GM18526 (cell line): ENCODE measurements around the gene CDKN2D.

Experiments used
- POLR2A ChIP-seq: IDR thresholded peaks from 3 replicates; pipeline ENCODE4 v1.6.1; 2011; ENCODE audit not compliant: insufficient read length; ENCODE audit errors: extremely low read depth

The CDKN2D gene

DNA sequence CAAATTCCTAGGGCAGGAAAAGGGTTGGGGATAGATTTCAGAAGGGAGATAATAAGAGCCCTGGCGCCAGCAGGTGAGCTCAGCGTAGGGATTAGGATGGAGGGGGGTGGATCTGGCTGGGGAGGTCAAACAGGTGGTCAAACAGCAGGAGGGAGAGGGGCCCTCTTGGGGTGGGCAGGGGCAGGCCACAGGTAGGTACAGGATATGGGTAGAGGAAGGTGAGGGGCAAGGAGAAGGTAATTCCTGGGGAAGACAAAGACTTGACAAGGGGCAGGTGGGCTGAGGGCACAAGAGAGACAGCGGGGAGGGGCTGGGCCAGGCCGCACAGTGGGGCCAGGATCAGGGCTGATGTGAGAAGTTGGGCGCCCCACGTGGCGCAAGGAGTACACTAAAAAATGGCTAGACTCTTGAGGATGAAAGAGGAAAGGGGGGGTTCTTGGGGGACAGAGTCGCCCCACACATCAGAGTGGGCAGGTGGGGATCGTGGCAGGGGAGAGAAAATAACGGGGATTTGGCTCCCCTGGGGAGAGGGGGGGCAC is 3.7 kb downstream of the CDKN2D start:
- no peak for TF ChIP-seq POLR2A

DNA sequence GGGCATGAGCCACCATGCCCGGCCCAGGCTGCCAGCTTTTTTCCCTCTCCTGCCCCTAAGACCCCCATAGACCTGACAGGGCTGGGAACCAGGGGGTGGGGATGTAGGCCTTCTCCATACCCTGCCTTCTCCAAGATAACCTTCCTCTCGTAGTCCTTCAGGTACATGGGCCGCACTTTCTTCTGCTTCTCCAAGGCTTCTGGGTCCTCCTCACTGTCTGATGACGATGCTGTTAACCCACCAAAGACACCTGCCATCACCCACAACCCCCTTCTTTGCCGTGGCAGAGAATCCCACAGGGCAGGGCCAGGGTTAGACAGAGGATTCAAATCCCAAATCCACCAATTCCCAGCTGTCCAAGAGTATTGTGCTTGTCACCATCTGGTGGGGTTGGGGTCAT is 6.2 kb downstream of the CDKN2D start:
- no peak for TF ChIP-seq POLR2A

DNA sequence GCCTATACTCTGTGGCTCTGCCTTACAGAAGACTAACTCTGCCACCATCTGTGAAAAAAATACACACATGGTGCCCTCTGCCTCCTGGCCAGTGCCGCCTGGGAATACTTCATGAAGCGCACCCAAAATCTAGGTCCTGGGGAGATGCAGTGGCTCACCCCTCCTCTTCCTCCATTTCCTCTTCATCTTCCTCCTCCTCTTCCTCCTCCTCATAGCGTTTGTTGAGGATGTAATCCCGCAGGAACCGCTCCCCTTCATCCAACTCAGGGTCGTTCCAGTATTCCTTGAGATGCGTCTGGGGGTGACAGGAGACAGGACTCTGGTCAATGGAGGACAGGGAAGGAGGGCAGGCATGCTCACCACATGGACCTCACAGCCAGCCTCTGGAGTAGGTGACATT is 8.6 kb downstream of the CDKN2D start:
- no peak for TF ChIP-seq POLR2A

DNA sequence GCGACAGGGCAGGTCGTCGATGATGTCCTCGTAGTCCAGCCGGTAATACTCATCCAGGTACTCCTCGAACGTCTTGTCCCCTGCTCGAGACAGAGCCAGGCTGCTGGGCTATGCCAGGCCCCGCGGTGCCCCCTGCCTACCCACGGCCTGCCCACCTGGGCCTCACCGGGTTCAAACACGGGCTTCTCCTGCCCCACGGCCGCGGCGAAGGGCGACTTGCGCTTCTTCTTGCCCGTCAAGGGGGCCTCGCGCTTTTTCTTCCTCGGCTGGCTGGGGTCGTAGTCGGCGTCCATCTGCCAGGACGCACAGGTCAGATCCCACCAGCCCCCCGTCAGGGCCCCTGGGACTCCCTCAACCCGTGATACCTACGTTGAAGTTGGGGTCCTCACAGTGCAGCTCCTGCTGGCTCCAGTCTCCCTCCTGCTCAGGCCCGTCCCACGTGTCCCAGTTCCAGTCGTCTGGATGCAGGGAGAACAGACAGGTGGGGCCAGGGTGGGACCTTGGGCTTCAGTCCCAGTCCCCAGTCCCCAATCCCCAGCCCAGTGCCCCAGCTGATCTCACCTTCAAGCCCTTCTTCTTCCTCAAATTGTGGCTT is 11.1 kb downstream of the CDKN2D start:
- no peak for TF ChIP-seq POLR2A

DNA sequence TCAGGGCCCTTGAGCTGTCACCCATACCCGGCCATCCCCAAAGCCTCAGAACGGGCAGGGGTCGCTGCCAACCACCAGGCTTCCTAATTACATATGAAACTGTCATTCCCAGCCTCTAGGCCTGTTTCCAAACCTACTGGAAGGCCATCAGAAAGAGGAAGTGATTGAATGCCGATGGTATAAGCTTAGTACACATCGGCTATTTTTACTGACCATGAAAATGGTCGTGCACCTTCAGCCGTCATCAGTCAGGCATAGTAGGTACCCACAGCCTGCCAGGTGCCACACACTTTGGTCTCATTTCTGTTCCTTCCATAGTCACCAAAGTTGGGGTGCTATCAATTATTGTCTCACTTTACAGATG is 13.2 kb downstream of the CDKN2D start:
- TF ChIP-seq POLR2A: no peak

DNA sequence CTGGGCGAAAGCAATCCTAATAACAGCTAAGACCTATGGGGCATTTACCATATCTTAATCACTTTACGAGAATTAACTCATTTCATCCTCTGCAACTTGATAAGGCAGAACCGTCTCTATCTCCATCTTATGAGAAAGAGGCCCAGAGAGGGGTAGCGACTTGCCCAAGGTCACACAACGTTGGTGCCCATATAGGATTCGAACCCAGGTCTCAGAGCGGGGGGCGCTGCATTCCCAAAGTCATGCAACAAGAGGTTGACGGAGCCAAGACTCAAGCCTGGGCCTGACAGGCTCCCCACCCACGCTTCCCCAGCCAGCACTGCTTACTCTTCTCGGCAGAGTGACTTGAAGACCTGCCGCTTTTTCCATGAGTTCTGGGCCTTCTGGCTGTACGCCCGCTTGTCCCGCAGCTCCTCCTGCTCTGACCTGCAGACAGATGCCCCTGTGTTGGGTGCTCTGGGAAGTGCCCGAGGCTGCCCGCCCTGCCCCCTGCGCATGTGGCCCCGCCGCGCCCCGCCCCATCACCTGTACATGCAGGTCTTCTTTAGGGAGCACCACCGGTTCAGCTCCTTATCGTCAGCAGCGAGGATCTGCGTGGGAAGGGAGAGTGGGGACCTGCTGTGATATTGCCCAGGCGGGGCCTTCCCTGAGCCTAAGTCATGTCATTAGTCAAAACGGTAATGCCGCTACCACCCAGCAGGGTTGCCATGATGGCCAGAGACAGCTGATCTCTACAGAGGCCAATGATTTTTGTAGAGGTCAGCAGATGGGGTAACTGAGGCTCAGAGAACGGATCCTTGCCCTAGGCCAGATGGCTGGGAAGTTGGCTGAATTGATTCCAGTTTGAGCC is 13.8 kb downstream of the CDKN2D start:
- TF ChIP-seq POLR2A: no peak

DNA sequence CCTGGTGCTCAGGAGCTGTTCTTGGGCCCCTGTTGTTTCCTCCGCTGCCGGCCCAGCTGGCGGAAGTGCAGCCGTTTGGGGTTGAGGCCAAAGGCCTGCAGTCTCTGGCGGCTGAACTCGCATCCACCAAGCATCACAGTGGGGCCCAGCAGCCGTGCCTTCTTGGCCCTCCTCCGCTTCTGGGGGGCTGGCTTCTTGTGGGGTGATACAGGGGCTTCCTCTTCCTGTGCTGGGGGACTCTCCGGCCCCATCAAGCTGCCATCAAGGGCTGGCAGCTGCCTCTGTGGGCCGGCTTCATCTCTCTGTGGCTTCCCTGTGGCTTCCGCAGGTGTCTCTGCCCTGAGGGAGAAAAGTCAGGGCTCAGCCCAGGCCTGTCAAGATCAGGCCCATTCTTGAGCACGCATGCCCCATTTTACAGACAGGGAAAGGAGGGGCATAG is 14.8 kb downstream of the CDKN2D start:
- no peak for TF ChIP-seq POLR2A

DNA sequence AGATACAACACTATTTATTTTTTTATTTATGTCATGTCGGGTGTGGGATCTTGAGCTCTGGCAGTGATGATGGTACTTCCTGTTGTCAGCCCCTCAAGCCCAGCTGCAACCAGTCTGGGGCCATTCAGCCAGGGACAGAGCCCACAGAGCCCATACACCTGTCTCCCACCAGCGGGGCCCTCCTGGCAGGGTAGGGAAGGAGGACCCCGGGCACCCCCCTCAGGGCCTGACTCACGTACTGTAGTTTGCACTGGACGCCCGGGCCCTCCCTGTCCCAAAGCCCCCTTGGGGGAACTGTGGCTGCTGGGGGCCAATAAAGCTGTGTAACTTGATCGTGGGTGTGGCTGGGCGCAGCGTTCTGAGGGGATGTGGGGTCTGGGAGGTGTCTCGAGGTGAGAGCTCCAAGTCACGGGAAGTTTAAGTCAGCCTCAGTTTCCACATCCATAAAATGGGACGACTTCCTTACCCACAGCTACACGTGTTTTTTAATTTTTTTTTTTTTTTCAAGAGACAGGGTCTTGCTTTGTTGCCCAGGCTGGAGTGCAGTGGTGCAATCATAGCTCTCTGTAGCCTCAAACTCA is 15.6 kb downstream of the CDKN2D start:
- TF ChIP-seq POLR2A: no peak

DNA sequence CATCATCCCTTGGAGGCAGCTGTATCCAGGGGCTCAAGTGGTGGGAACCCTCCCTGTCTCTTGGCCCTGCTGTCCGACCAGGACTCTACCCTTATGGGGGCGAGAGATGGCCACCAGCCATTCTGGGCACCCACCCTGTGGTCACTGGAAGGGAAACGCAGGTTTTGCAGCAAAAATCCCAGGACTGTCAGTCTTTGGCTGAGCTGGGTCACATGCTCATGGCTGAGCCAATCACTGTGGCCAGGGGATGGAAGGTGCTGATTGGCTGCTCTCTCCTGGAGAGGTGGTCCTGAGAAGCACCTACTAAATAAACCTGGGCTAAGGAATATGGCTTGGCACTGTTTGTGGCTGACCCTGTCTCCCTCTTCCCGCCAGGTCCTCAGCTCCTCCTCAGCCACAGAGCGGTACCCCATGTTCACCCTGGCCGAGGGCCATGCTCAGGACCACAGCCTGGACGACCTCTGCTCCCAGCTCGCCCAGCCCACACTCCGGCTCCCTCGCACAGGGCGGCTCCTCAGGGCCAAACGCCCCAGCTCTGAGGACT is 16.2 kb downstream of the CDKN2D start:
- TF ChIP-seq POLR2A: no peak

DNA sequence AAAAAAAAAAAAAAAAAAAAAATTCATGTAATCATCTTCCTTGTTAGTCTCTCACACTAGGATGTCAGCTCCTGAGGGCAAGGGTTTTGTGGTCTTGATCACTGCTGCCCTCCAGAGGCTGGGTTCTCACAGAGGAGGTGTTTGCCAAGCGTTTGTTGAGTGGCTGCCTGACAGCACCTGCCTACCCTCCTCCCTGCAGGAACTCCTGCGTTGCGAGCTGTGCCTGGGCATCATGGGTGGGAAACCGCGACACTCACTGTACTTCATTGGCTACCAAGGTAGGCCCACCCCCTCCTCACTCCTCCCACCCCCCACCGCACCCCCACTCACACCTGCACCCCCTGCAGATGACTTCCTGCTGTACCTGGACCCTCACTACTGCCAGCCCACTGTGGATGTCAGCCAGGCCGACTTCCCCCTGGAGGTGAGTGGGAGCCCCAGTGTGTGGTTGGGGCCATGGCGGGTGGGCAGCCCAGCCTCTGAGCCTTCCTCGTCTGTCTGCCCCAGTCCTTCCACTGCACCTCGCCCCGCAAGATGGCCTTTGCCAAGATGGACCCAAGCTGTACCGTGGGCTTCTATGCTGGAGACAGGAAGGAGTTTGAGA is 17.0 kb downstream of the CDKN2D start:
- TF ChIP-seq POLR2A: no peak

DNA sequence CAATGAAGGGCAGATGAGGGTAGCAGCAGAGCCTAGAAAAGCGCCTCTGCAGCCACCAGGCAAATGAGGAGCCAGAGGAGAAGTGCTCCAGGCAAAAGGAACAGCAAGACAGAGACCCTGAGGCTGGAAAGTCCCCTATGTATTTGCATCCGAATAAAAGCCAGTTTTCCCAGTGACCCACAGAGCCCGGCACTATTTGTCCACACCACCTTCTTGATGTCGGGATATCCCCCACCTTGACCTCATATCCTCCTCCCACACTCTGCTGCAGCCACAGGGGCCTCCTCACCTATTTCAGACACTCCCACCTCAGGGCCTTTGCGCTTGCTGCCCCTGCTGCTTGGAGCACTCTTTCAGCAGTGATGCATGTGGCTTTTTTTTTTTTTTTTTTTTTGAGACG is 18.4 kb downstream of the CDKN2D start:
- no peak for TF ChIP-seq POLR2A

DNA sequence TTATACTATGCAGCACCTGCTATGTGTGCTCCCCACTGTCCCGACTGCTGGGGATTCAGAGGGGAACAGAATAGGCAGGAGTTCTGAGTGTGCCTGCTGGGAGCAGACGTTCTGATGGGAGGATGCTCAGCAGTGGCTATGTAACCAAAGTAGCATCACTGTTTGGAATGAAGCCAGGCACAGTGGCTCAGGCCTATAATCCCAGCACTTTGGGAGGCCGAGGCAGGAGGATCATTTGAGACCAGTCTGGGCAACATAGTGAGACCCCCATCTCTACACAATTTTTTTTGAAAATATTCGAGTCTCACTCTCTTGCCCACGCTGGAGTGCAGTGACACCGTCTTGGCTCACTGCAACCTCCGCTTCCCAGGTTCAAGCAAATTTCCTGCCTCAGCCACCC is 19.0 kb downstream of the CDKN2D start:
- no peak for TF ChIP-seq POLR2A

DNA sequence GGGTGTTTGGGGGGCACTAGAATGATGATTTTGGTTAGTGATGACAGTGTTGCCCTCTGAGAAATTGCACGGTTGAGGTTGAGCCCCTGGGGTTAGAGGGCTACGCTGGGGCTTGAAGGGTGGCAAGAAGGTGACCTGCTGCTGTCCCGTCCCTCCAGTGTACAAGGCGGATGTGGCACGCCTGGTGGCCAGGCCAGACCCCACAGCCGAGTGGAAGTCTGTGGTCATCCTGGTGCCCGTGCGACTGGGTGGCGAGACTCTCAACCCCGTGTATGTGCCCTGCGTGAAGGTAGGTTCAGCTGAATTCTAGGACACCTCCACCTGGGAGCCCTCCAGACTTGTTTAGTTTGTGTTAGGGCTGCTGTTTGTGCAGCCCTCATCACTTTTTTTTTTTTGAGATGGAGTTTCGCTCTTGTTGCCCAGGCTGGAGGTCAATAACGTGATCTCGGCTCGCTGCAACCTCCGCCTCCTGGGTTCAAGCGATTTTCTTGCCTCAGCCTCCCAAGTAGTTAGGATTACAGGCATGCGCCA is 20.0 kb downstream of the CDKN2D start:
- TF ChIP-seq POLR2A: no peak

DNA sequence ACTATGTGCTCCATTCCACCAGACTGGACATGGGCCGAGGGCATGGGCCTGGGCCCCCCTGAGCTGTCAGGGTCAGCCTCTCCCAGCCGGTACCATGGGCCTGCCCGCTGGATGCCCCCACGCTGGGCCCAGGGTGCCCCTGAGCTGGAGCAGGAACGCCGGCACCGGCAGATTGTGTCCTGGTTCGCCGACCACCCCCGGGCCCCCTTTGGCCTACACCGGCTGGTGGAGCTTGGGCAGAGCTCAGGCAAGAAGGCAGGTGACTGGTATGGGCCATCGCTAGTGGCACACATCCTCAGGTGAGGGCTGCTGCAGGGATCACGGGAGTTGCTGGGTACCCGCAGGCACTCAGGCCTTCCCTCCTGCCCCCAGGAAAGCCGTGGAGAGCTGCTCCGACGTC is 22.0 kb downstream of the CDKN2D start:
- TF ChIP-seq POLR2A: no peak

DNA sequence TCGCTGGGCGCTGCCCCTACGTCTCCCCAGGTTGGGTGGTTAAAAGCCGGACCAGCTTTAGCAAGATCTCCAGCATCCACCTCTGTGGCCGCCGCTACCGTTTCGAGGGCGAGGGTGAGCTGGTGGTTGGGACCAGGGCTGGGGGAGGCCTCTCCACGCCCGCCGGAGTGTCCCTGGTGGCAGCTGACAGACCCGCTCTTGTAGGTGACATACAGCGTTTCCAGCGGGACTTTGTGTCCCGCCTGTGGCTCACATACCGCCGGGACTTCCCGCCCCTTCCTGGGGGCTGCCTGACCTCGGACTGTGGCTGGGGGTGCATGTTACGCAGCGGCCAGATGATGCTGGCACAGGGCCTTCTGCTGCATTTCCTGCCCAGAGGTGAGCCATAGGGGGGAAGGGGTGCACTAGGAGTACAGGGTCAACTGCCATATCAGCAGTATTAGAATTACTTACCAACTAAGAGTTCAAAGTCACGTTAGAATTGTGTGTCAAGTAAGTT is 24.0 kb downstream of the CDKN2D start:
- no peak for TF ChIP-seq POLR2A
